Measurements from ENCODE around the gene ABCB11. TPM values are rescaled to one million over a fixed set of nuclear protein-coding genes. Genes with fewer than 3 reads are reported as not detected.
"Not testable (repeated sequence)": the region's sequence is repeated elsewhere in the genome, so short reads cannot be mapped to it uniquely, and the experiment has no call there.

Gene ABCB11
- total RNA-seq, 1 experiment from 2014 or later = 0.07 TPM

DNA sequence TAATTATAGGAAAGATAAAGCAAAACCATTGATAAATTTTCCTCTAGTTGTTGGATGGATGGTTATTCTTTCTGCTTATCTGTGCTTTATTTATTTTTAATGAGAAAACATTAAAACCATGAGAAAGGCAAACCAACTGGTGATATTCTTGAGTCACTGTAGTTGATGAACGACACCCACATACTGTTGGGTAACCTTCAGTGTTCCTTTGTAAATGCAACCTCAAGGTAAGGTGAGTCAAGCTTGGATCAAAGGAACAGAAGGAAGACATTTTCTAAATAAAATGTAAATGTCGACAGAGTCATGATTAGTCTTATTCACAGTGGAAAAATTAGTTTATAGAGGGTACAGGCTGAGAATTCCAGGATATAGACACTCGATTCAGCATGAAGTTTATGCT is 12.7 kb downstream of the ABCB11 start:
- Histone ChIP-seq H3K79me2 (ENCODE audit: low read length) (no peaks in the 10 kb centered on the region), H3K9me2 (replicated peaks; ENCODE audit: insufficient read depth, low read length) (no peaks in the 10 kb centered on the region), H3K9me3 (ENCODE audit: low read length) (no peaks in the 10 kb centered on the region), H3K27me3 (ENCODE audit: low read length) (no peaks in the 10 kb centered on the region), H4K20me1 (ENCODE audit: insufficient read depth, low read depth, low read length) (no peaks in the 10 kb centered on the region), H2AFZ (ENCODE audit: low read length) (no peak overlapping the region), H3K4me3 (ENCODE audit: low read length) (no peak overlapping the region), H3K4me2 (ENCODE audit: low read depth, low read length, poor library complexity, severe bottlenecking) (no peak overlapping the region), H3K4me1 (ENCODE audit: low read length) (no peaks in the 10 kb centered on the region), H3K36me3 (ENCODE audit: insufficient read depth, low read length) (no peaks in the 10 kb centered on the region), H3K9ac (ENCODE audit: low read length) (no peak overlapping the region), H3K27ac (ENCODE audit: low read length) (no peak overlapping the region)
- DNase-seq = no peak

DNA sequence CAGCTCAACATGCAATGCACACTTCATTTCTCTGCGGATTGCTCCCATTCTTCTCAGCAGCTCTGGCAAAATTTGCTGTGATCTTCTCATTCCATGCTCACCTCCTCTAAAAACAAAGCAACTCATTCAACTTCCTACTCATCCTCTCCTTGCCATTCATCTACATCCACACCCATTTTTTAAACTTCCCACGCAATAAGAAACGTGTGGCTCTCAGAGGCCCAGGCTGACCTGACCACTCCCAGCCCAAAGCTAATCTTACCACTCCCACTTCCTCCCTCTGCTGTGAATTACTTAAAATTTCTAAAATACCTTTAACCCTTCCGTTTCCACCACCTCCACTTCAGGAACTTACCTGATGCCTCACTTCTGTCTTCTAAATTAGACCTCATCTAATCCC is 15.2 kb downstream of the ABCB11 start:
- no peaks in the 10 kb centered on the region for H3K27me3 ChIP-seq (ENCODE audit: low read length)
- no peaks in the 10 kb centered on the region for H3K9me3 ChIP-seq (ENCODE audit: low read length)
- H3K4me1 ChIP-seq (ENCODE audit: low read length) = no peaks in the 10 kb centered on the region
- H3K9ac ChIP-seq (ENCODE audit: low read length) = no peak overlapping the region
- no peak for DNase-seq
- no peak overlapping the region for H3K27ac ChIP-seq (ENCODE audit: low read length)
- no peaks in the 10 kb centered on the region for H3K79me2 ChIP-seq (ENCODE audit: low read length)
- no peaks in the 10 kb centered on the region for H3K36me3 ChIP-seq (ENCODE audit: insufficient read depth, low read length)
- no peak overlapping the region for H3K4me2 ChIP-seq (ENCODE audit: low read depth, low read length, poor library complexity, severe bottlenecking)
- no peak overlapping the region for H2AFZ ChIP-seq (ENCODE audit: low read length)
- H4K20me1 ChIP-seq (ENCODE audit: insufficient read depth, low read depth, low read length) = no peaks in the 10 kb centered on the region
- H3K9me2 ChIP-seq (replicated peaks; ENCODE audit: insufficient read depth, low read length) = no peaks in the 10 kb centered on the region
- H3K4me3 ChIP-seq (ENCODE audit: low read length) = no peak overlapping the region

DNA sequence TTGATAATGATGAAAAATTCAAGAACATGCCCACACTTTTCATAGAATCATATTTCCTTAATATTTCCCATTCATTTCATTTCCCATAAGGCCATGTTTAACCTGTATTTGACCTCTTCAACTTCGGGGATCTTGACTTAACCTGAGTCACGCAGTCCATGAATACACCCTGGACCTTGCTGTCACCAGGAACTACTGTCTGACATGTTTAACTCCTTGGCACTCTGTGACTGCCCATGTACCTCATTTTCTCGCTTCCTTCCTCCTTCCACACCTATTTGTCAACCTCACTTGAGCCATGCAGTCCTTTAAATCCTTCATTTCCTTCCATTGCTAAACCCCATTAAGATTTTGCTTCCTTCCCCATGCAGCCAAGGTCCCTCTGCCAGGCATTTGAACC is 16.3 kb downstream of the ABCB11 start:
- Histone ChIP-seq H3K36me3 (ENCODE audit: insufficient read depth, low read length) (no peaks in the 10 kb centered on the region), H3K4me1 (ENCODE audit: low read length) (no peaks in the 10 kb centered on the region), H3K4me2 (ENCODE audit: low read depth, low read length, poor library complexity, severe bottlenecking) (no peak overlapping the region), H3K27ac (ENCODE audit: low read length) (no peak overlapping the region), H4K20me1 (ENCODE audit: insufficient read depth, low read depth, low read length) (no peaks in the 10 kb centered on the region), H3K9me3 (ENCODE audit: low read length) (no peaks in the 10 kb centered on the region), H2AFZ (ENCODE audit: low read length) (no peak overlapping the region), H3K9ac (ENCODE audit: low read length) (no peak overlapping the region), H3K27me3 (ENCODE audit: low read length) (no peaks in the 10 kb centered on the region), H3K4me3 (ENCODE audit: low read length) (no peak overlapping the region), H3K79me2 (ENCODE audit: low read length) (no peaks in the 10 kb centered on the region), H3K9me2 (replicated peaks; ENCODE audit: insufficient read depth, low read length) (no peaks in the 10 kb centered on the region)
- no peak for DNase-seq

DNA sequence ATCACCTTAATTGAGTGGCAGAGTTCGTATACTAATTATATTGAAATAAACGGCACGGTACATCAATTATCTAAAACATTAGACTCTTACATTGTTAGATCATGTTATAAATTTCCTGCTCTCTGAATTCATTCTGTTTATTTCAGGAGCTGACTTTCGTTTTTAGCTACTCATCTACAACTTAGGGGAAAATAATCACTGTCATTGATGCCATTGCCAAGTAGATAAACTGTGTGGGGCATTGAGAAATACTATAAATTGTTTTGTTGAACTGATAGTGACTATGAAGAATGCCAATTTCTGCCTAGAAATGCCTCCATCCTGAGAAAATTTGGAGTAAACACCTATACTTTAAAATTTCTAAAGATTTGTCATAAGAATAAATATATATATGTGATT is 17.5 kb downstream of the ABCB11 start:
- Histone ChIP-seq H3K4me2 (ENCODE audit: low read depth, low read length, poor library complexity, severe bottlenecking) (no peak overlapping the region), H3K9ac (ENCODE audit: low read length) (no peak overlapping the region)
- DNase-seq = no peak

DNA sequence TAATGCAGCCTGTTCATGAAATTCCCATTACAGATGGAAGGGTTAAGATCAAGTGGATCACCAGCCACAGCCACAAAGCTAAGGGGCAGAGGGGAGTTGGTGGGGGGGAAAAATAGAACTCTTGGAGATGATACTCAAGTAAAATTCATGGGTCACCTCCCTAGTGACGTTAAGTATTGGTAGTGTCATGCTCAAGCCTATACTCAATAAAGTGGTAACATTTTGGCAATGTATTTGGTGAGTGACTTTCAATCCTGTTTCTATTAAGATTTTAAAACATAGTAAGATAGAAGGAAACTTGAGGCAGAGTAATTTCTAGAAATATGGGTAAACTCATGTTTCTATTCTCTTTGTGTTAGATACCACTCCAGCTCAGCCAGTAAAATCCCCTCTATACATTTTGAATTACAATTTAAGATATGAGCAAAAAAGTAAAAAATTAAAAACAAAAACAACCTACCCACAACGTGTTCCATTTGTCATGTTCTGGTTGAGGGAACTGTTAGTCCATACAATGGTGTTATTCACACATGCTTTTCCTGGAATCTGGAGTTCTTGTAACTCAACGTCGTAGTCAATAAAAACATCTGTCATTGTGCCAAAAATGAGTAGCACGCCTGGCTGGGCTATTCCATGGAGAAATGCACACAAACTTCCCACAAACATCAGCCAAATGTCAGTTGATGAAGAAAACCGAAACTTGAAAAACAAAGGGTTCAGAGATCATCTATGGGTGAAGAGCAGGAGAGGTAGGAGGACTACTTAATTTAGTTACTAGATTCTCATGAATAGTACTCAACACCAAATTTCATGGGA is 18.1 kb downstream of the ABCB11 start:
- Histone ChIP-seq H3K4me2 (ENCODE audit: low read depth, low read length, poor library complexity, severe bottlenecking) (no peak overlapping the region), H3K9ac (ENCODE audit: low read length) (no peak overlapping the region), H2AFZ (ENCODE audit: low read length) (no peak overlapping the region)

More for the DNA sequence above, 17.5 kb downstream of the ABCB11 start:
- no peaks in the 10 kb centered on the region for H3K9me3 ChIP-seq (ENCODE audit: low read length)
- no peak overlapping the region for H3K4me3 ChIP-seq (ENCODE audit: low read length)
- H4K20me1 ChIP-seq (ENCODE audit: insufficient read depth, low read depth, low read length) = no peaks in the 10 kb centered on the region
- H3K36me3 ChIP-seq (ENCODE audit: insufficient read depth, low read length) = no peaks in the 10 kb centered on the region
- H3K27ac ChIP-seq (ENCODE audit: low read length) = no peak overlapping the region
- H3K9me2 ChIP-seq (replicated peaks; ENCODE audit: insufficient read depth, low read length) = no peaks in the 10 kb centered on the region
- no peak overlapping the region for H2AFZ ChIP-seq (ENCODE audit: low read length)
- H3K4me1 ChIP-seq (ENCODE audit: low read length) = no peaks in the 10 kb centered on the region
- H3K27me3 ChIP-seq (ENCODE audit: low read length) = no peaks in the 10 kb centered on the region
- H3K79me2 ChIP-seq (ENCODE audit: low read length) = no peaks in the 10 kb centered on the region

DNA sequence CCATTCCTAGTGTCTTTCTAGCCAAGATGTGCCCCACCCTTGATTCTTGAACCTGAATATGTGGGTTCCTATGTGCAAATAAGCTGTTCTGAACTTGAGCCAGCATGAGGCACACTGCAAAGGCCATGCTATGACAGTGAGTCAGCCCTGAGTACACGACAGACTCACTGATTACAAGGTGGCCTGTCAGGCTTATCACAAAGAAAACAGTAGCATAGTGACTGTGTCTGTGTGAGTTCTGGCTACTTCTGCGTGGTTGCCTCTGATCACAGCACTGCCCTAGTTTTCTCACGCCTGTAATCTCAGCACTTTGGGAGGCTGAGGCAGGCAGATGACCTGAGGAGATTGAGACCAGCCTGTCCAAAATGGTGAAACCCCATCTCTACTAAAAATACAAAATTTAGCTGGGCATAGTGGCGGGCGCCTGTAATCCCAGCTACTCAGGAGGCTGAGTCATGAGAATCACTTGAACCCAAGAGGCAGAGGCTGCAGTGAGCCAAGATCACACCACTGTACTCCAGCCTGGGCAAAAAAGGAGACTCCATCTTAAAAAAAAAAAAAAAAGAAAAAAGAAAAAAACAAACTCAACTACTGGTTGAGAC is 18.8 kb downstream of the ABCB11 start:
- H3K4me3 ChIP-seq (ENCODE audit: low read length); H3K4me1 ChIP-seq (ENCODE audit: low read length); H3K27me3 ChIP-seq (ENCODE audit: low read length); H4K20me1 ChIP-seq (ENCODE audit: insufficient read depth, low read depth, low read length); H3K9ac ChIP-seq (ENCODE audit: low read length); H3K27ac ChIP-seq (ENCODE audit: low read length); H3K4me2 ChIP-seq (ENCODE audit: low read depth, low read length, poor library complexity, severe bottlenecking); H3K36me3 ChIP-seq (ENCODE audit: insufficient read depth, low read length); H3K9me2 ChIP-seq (replicated peaks; ENCODE audit: insufficient read depth, low read length); DNase-seq; H3K79me2 ChIP-seq (ENCODE audit: low read length); H3K9me3 ChIP-seq (ENCODE audit: low read length); H2AFZ ChIP-seq (ENCODE audit: low read length): not testable (repeated sequence)

More for the DNA sequence above, 18.1 kb downstream of the ABCB11 start:
- H3K27me3 ChIP-seq (ENCODE audit: low read length) = no peaks in the 10 kb centered on the region
- DNase-seq = no peak
- H3K4me3 ChIP-seq (ENCODE audit: low read length) = no peak overlapping the region
- no peak overlapping the region for H3K27ac ChIP-seq (ENCODE audit: low read length)
- no peaks in the 10 kb centered on the region for H3K79me2 ChIP-seq (ENCODE audit: low read length)
- no peaks in the 10 kb centered on the region for H4K20me1 ChIP-seq (ENCODE audit: insufficient read depth, low read depth, low read length)
- H3K9me3 ChIP-seq (ENCODE audit: low read length) = no peaks in the 10 kb centered on the region
- H3K36me3 ChIP-seq (ENCODE audit: insufficient read depth, low read length) = no peaks in the 10 kb centered on the region
- H3K9me2 ChIP-seq (replicated peaks; ENCODE audit: insufficient read depth, low read length) = no peaks in the 10 kb centered on the region
- H3K4me1 ChIP-seq (ENCODE audit: low read length) = peaks cover 2% of the 10 kb centered on the region; the same call in 1 of the 2 replicates

DNA sequence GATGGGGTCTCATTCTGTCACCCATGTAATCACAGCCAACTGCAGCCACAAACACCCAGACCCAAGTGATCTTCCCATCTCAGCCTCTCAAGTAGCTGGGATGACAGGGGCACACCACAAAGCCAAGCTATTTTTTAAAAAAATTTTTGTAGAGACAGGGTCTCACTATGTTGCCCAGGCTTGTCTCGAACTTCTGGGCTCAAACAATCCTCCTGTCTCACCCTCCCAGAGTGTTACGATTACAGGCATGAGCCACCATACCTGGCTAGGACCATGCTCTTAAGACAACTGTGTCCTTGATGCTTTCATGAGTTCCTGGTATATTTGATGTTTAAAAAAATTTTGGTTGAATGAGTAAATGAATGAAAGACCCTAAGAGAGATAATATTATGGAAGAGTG is 19.4 kb downstream of the ABCB11 start:
- no peak overlapping the region for H3K4me3 ChIP-seq (ENCODE audit: low read length)
- no peak for DNase-seq
- H3K9me3 ChIP-seq (ENCODE audit: low read length) = no peaks in the 10 kb centered on the region
- no peaks in the 10 kb centered on the region for H3K79me2 ChIP-seq (ENCODE audit: low read length)
- no peaks in the 10 kb centered on the region for H3K9me2 ChIP-seq (replicated peaks; ENCODE audit: insufficient read depth, low read length)
- no peak overlapping the region for H3K9ac ChIP-seq (ENCODE audit: low read length)
- no peaks in the 10 kb centered on the region for H3K27me3 ChIP-seq (ENCODE audit: low read length)
- H3K4me1 ChIP-seq (ENCODE audit: low read length) = peaks cover 7% of the 10 kb centered on the region; the same call in 1 of the 2 replicates
- H2AFZ ChIP-seq (ENCODE audit: low read length) = no peak overlapping the region
- H3K4me2 ChIP-seq (ENCODE audit: low read depth, low read length, poor library complexity, severe bottlenecking) = no peak overlapping the region
- no peaks in the 10 kb centered on the region for H3K36me3 ChIP-seq (ENCODE audit: insufficient read depth, low read length)
- no peak overlapping the region for H3K27ac ChIP-seq (ENCODE audit: low read length)
- H4K20me1 ChIP-seq (ENCODE audit: insufficient read depth, low read depth, low read length) = no peaks in the 10 kb centered on the region

DNA sequence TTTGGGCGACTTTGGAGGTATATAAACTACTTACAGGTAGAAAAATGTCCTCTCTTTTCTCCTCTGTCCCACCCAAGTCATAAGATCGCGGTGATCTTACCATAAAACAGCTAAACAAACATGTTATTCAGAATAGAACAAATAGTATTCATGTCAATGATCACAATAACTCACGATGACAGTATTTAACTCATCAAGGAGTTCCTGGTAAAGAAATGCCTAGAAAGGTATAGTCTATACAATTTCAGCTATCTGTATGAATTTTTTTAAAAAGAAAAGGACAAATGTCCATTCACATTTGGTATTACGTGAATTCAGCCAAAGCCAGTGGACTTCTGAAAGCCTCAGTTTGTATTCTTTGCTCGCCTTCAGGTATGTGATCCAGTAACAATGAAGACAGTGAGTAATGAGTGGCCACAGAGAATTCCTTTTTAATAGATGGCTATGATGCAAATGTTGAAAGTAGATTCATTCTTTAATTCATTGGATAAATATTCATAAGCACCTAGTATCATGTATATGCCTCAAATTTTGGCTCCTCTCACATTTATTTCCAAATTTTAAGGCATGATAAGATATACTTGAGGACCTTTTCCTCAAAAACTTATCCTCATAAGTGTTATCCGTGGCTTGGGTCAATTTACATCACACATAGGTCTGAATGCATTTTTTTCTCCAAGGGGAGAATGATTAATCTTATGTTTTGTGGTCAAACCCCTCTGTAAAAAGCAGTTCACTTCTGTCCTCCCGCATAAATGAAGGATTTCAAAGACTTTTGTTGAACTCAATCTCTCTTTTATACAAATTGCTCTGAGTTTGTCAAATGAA is 20.3 kb downstream of the ABCB11 start:
- Histone ChIP-seq H3K4me3 (ENCODE audit: low read length) (no peak overlapping the region), H3K27ac (ENCODE audit: low read length) (no peak overlapping the region), H3K27me3 (ENCODE audit: low read length) (no peaks in the 10 kb centered on the region), H4K20me1 (ENCODE audit: insufficient read depth, low read depth, low read length) (no peaks in the 10 kb centered on the region), H3K4me1 (ENCODE audit: low read length) (peaks cover 7% of the 10 kb centered on the region; the same call in 1 of the 2 replicates), H3K36me3 (ENCODE audit: insufficient read depth, low read length) (no peaks in the 10 kb centered on the region), H3K79me2 (ENCODE audit: low read length) (no peaks in the 10 kb centered on the region), H3K4me2 (ENCODE audit: low read depth, low read length, poor library complexity, severe bottlenecking) (no peak overlapping the region), H3K9ac (ENCODE audit: low read length) (no peak overlapping the region), H3K9me2 (replicated peaks; ENCODE audit: insufficient read depth, low read length) (no peaks in the 10 kb centered on the region), H2AFZ (ENCODE audit: low read length) (no peak overlapping the region), H3K9me3 (ENCODE audit: low read length) (no peaks in the 10 kb centered on the region)
- no peak for DNase-seq
